SKM-1 treated with dmso at 0.1 percent for 144 hours (cell line): ENCODE data around the gene SLC6A12.

ENCODE experiments used
- DNase-seq: peaks from one replicate; lab custom pipeline; 2025; ENCODE audit not compliant: unreplicated experiment; lab: John Stamatoyannopoulos, UW

The SLC6A12 gene

DNA sequence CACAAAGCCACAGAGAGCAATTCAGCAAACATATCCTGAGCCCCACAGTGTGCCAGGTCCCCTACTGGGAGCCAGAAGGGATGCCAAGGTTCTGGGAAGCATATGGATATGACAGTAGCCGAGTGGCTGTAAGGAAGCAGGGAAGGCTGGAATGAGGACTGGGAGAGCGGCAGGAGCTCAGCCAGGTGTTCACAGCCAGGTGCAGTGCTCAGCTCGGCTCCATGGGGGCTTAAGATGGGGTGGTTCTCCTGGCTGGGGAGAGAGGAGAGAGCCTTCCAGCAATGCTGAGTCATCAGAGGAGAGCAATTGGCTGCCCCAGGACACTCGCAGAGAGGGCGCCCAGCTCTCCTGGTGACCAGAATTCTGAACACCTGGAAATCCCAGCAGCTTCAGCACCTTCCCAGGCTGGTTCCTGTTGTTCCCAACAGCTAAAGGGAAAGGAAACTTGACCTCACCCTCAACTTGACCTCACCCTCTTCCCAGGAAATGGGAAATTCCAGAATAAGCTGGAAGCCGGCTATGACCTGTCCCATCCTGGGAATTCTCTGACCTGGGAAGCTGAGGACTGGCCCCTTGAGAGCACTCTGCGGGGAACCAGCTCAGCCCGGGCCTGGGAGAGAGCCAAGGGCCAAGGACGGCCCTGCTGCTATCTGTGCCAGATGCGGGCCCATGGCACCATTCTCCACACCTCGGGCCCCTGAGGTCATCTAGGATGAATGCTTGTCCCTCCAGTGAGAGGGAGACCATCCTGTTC is 34.6 kb downstream of the SLC6A12 start:
- no peak for DNase-seq

DNA sequence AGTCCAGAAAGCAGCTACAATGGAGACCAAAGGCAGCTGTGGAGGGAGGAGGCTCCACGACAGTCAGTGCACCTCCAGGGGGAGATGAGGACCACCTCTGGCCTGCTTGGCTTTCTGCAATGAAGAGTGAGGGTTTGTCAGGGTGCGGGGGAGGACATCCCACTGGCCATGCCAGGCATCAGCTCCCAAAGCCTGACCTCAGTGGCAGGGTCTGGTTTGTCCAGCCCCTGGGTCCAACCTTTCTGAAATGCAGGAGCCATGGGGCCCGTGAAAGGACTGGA is 35.2 kb downstream of the SLC6A12 start:
- no peak for DNase-seq

DNA sequence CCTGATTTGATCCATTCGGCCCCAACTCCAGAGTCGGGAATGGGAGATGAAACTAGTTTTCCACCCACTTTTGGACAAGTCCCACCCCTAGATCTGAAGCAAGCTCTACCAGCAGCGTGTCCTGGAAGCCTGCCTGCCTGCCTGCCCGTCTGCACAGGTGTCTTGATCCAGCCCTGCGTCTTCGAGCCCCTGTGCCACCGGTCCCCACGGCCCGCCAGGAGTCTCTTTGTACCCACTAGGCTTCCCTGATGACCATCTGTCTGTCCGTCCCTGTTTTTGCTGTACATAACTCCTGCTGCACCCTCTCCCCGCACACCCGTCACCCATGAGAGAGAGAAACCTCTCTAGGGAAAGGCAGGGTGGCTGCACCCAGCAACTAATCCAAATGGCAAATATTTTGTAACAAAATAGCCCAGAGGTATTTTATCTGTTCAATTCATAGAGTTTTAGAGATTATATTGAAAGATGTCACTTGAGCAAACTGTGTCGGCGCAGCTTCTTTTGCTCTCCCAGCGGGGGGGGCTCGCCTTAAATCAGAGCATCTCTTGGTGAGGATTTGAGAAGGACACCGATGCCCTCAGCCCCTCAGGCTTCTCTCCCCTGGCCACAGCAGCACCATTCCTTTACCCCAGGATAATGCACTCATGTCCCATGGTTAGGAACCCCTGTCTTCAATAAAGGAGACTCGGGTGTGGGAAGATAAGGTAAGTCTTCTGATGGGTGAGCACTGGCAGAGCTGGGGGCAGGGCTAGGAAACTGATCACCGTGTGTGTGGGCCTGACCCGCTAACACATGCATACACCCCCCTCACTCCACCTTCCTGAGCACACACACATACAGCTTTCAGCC is 35.8 kb downstream of the SLC6A12 start:
- DNase-seq, result no peak

DNA sequence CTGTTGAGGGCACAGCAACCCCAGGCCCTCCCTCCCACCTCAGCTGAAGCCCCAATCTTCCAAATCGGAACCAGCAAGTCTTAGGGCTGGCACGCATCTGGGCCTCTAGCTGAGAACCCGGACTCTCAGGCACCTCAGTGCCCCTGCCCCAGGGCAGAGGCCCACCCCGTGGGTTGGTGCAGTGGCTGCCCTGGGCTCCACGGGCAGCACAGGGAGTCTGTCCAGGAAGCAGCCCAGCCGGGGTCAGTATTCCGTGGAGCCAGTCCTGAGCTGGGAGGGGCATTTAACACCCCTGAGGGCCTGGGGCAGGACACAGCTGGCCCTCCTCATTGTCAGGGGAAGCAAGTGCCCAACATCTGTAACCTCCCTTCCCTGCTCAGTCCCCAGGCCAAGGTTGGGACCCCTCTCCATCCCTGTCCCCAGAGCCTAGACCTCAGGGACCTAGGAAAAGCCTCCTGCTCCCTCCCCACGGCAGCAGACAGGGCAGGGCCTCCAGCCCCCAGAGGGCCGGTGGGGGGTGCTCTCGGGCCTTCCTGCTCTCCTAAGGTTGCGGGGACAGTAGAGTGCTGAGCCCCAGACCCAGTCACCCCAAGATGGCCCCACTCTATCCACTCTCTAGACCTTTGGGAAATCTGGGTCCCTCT is 36.5 kb downstream of the SLC6A12 start:
- DNase-seq, result no peak

DNA sequence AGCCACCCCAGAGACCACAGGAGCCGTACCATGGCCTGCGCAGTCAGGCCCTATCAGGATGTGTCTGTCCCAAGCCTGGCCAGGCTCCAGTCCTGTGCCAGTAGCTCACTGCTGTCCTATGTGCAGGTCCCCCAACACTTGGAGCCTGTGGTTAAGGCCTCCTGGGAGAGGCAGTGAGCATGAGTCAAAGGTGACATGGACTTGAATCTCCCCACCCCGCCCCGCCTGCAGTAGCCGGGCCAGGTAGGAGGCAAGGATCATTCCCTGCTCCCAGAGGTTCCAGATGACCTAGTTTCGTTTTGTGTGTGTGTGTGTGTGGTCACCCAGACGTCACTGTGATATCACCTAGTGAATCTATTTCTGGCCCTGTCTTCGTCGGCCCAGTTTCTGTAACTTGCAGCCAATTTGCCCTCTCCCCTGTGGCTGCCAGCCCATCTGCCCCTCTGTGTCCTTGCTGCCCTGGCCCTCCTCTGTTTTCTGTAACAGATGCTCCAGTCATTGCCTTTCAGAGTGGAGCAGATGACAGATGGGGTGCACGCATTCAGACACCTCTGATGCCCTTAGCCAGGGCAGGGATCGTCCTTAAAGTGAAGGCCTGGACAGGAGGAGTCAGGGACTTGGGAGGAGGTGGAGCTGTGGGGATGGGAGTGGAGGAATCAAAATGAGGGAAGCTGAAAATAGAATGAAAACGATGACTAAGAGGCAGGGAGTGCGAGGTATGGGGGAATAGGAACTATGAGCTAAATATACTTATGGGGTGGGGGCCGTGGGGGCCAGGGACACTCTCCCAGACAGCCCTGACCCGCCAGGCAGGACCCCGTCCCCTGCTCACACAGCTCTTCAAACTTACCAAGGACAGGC is 37.4 kb downstream of the SLC6A12 start:
- DNase-seq, result no peak

DNA sequence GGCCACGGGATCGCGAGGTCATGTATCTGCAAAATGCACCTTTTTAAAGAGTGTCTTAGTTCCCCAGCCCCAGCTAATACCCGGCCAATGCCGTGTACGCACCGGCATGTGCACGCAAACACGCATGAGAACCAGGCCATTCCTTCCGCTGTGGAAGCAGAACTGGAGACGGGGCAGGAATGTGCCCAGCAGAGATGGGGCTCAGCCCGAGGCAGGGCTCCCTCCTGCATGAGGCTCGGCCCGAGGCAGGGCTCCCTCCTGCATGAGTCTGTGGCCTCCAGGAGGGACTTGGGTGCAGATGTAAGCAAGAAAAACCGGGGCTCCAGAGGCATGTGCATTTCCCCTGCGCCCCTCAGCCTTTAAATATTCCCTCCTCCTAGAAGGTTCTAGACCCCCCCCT is 38.2 kb downstream of the SLC6A12 start:
- no peak for DNase-seq

DNA sequence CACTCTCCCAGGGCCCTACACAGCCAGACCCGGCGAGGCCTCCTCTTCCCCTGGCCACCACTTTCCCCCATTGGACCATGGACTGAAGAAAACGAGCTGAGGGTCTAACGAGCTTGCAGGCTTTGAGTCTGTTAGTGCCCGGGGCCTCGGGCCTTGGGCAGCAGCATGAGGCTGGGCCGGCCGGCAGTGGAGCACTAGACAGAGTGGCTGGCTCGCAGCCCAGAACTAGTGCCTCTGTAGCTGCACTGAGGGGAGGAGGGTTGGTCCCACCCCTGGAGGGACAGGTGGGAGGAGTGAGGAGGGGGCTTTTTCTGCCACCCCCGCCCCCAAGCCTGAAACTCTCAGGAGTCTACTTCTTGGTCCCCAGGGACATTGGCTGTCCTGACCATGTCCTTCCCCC is 38.7 kb downstream of the SLC6A12 start:
- DNase-seq, result no peak

DNA sequence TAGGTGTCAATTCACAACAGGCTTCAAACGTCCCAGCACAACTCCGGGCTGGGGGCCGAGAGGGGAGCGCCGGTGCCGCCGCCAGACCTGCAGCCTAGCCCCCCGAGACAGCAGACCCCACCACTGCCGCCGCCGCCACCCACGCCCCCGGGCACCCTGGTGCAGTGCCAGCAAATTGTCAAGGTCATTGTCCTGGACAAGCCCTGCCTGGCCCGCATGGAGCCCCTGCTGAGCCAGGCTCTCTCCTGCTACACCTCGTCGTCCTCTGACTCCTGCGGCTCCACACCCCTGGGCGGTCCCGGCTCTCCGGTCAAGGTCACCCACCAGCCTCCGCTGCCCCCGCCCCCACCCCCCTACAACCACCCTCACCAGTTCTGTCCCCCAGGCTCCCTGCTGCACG is 39.4 kb downstream of the SLC6A12 start:
- DNase-seq, result no peak

DNA sequence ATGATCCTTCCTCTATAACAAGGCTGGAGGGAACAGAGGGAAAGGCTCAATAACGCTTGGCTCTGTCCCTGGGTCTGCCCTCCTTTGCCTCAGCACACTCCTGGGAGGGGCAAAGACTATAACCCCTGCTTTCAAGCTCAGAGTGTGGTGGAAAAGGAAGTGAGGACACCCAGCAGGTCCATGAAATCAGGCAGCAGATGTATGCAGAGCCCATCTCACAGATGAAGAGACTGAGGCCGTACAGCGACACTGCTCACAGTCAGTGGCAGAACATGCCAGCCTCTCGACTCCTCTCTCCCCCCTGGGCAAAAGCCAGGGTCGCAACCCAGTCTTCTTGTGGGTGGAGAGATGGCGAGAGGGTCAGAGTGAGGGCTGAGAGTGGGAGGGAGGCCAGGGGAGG is 39.8 kb downstream of the SLC6A12 start:
- no peak for DNase-seq

DNA sequence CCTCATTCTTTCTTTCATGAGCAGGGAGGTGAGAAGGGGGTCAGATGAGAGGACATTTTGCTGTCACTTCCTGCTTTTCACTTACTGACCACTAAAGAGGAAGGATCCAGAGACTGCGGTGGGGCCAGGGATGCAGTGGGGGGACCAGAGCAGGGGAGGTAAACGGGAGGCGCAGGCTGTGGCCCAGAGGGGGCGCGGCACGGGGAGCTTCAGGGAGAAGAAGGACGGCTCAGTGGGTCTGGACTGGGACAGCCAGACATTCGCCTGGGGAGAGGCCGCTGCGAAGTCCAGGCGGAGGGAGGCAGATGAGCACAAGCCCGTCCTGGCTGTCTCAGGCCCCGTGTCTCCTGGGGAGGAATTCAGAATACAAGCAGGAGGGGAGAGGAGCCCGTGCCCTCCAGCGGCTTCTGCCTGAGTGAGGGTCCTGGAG is 41.2 kb downstream of the SLC6A12 start:
- DNase-seq, result peak; percentile 59

DNA sequence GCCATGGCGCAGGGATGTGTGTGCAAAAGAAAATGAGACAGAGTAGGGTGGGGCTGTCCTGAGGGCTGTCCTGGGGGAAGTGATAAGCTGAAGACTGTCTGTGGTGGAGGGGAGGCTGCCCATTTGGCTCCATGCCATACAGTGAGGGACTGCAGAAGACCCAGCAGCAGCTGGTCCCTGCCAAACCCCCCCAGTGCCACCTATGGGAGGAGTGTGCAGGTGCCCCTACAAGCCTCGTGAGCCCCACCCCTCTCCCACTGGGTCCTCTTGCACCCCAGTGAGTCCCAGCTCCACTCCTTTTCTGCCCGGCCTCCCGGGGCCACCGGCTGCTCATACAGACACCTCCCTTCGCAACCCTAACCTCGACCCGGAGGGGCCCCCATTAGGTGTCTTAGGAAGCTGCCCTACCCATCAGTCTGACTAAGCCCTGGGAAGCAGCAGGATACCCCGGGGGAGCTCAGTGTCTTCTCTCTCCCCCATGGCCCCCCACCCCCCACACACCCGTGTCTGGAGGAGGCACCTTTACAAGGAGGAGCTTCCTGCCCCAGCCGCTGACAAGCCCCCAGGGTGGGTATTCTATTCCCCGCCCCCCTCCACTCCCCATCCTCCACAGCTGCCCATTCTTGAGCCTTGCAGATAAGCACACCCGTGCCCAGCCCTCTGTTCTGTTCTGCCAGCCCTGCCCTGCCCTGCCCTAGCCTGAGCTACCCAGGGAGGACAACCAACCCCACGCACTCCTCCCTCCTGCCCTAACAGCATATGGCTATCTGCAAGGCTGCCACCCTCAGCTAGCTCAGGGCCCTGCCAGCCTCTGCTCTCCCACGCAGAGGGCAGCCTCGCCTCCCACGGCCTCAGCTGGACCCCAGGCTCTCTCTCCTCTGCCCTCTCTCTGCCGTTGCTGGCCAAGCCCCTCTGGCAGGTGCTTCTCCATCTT is 41.9 kb downstream of the SLC6A12 start:
- no peak for DNase-seq

DNA sequence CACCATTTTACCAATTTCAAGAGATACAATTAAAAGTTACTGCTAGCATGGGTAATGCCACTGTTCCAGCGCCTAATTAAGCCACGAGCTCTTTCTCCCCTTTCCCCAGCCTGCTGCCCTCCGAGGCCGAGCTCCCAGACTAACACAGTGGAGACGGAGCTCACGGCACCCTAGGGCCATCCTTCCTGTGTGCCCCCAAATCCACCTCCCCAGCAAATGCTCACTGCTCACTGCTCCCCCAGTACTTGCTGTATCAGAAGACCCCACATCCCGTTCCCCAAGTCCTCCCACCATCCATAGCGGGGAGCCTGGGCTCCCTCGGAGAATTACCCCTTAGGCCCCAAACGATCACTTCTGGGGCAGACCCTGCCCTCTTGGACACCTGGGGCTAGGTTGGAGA is 42.7 kb downstream of the SLC6A12 start:
- no peak for DNase-seq

DNA sequence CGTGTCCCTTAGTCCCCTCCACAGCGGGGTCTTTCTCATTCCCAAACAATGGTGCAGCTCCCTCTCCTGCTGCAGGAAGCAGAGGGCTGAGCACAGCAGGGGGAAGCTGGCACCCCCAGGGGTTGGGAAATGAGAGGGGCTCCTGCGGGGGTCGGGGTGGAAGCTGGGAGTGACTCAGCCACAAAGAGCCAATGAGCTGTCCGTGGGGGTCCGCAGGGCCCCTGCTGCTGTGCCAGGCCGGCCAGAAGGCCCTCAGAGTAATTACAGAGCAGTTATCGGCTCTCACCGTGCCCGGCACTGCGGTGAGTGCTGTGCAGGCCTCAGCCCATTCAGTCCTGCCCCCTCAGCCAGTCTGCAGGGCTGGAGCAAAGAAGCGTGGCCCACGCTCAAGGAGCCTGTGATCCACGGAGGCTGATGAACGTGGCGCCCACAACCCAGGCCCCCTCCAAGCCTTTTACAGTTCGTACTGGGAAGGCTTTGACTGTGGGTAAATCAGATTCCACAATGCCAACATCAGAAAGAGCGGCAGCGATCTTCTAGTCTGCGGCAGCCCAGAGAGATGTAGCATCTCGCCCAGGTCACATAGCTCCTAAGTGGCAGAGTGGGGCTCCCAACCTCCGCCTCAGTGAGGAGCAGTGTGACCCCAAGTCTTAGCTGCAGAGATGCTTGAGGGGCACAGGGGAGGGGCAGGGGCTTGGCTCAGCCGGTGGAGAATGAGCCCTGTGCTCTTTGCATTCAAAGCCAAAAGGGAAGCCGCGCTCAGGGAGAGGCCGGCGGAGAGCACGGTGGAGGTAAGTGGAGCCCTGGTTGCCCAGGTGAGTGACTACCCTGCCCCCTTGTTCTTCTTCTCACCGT is 43.4 kb downstream of the SLC6A12 start:
- no peak for DNase-seq

DNA sequence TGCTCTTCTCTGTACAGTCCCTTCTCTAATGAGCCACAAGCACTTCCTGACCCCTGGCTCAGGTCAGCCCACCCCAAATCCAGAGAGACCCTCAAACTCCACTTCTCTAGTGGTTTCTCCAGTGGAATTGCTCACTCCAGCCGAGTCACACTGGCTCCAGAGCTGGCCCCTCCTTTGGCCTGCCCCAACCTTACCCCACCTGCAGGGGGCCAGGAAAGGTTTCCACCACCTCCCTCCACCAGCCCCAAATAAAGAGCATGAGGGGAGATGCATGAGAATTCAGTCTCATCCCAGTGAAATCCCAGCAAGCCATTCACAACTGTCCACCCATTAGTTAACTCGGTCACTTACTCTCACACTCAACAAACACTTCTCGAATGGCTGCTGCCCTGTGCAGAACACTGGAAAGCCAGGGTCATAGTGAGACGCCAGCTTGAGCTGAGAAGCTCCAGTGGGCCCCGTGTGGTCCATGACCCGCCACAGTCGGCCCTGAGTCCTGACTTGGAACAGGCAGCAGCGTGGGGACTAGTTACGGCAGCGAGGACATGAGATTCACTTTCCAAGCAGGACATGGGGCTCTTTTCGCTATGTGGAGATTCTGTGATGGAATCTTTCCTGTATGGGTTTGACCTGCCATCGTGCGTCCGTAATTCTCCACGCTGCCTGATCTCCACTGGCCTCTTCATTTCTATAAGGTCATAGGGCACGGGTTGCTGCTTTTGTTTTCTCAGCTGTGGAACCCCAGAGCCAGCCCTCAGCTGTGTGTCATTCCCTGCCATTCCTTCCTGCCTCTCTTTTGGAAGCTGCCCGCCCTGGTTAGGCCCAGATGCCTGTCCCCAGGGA is 44.2 kb downstream of the SLC6A12 start:
- no peak for DNase-seq

DNA sequence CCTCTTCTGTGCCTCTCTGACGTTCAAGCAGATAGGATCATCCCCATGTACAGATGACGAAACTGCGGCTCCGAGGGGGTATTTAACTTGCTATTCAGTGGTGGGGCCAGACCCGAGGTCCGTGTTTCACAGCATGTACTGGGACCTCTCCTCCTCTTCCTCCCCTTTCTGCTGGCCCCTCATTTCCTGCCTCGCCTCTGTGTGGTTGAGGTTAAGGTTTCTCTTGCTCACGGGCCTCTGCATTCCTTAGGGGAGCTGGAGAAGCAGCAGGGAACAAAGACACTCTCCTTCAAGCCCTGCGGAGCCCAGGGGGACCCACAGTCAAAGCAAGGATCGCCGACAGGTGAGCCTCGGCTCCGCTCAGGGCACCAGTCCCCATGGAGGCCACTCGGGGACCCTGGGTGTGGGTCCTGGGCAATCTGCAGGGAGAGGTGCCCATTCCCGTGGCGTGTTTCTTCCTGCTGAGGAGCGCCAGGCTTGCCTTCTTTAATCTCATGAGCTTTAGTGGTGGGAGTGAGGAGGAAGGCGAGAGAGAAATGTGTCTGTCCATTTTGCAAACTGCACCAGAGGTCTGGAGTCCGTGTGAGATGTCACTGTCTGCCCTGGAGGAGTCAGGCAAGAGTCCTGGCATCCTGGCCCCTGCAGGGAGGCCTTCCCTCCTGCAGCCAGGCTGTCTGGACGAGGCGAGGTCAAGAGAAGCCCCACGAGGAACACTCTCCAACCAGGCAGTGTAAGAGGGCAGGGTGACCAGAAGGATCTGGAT is 45.0 kb downstream of the SLC6A12 start:
- DNase-seq, result peak; percentile 66

DNA sequence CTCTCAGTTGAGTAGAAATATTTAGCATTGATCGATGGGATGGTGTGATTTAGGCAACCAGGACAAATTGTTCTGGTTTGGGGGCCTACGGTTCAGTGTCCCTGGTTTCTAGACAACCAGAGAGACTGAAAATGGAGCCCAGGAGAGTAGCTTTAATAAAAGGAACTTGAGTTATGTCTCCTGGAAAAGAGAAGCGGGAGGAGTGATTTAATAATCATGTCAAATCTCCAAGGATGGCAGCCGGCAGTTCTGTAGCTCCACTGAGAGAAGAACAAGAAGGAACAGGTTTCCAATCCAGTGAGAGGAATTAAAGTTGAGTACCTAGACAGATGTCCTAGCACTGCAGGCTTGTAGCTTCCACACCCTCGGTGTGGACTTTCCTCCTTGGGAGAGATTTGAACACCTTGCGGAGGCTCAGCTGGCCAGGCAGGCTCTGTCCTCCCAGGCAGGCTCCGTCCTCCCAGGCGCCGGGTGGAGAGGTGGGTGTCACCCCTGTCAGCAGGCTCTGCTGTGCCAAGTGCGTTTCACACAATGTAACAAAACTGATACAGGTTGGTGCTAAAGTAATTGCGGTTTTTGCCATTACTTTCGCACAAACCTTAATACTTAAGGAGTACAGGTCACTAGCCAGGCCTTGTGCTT is 45.9 kb downstream of the SLC6A12 start:
- no peak for DNase-seq

DNA sequence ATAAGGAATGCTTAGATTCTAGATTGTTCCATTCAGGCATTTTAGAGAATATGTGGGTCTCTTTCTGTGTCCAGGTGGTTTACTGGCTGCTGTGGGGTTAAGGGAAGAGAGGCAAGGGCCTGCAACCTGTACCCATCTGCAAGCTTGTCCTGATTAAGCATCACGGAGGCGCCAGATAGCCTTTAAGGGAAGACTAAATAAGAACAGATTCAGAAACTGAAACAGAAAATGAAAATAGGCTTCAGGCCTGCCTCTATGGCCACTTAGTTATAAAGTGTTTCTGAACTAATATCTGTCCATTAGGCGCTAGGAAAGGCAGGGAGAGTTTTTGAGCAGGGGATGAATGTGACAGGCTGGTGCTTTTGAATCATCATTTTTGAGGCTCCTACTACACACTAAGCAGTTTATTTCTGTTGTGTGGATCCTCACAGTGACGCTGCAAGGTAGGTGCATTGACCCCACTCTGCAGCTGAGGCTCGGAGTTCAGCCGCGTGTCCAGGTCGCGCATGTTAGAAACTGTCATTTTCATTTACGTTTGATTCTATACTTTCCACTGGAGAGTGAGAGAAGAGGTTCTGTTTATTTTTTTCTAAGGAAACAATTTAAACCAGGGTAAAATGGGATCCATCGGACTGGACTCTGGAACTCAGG is 47.4 kb downstream of the SLC6A12 start:
- DNase-seq, result no peak
